Measurements from ENCODE around the gene NSRP1. TPM values are rescaled to one million over a fixed set of nuclear protein-coding genes. Genes with fewer than 3 reads are reported as not detected.

Gene NSRP1
- total and polyA plus RNA-seq, 2 of the 13 experiments (the other 11 are each of a cell fraction or from before 2014, with no cell fraction given) = 7.0 to 14.3 TPM

GRCh38 chr17:30165960-30166359 is 49.3 kb downstream of the NSRP1 start:
- TF ChIP-seq LRRFIP1 (CRISPR knock-in tag; conservative IDR thresholded peaks at IDR 0.05) (no peak), ZNF709 (CRISPR knock-in tag; IDR thresholded peaks at IDR 0.05) (no peak), CBX5 (CRISPR knock-in tag; IDR thresholded peaks at IDR 0.05; ENCODE audit: borderline replicate concordance) (no peak), MBD4 (IDR thresholded peaks at IDR 0.05; ENCODE audit: borderline replicate concordance, low read length) (no peak), ZFP90 (CRISPR knock-in tag; IDR thresholded peaks at IDR 0.05; ENCODE audit: borderline replicate concordance) (no peak), POLR2G (IDR thresholded peaks at IDR 0.05; ENCODE audit: low read depth, low read length) (no peak), ARNT (IDR thresholded peaks at IDR 0.05) (no peak), ZFY (CRISPR knock-in tag; IDR thresholded peaks at IDR 0.05) (no peak), IRF2 (CRISPR knock-in tag; IDR thresholded peaks at IDR 0.05) (no peak), ZNF367 (CRISPR knock-in tag; IDR thresholded peaks at IDR 0.05; ENCODE audit: borderline replicate concordance) (no peak), TIGD3 (CRISPR knock-in tag; IDR thresholded peaks at IDR 0.05; ENCODE audit: borderline replicate concordance) (no peak), TEAD2 (CRISPR knock-in tag; IDR thresholded peaks at IDR 0.05) (no peak), RFX3 (CRISPR knock-in tag; IDR thresholded peaks at IDR 0.05) (no peak), ZNF101 (CRISPR knock-in tag; IDR thresholded peaks at IDR 0.05; ENCODE audit: borderline replicate concordance, low read depth) (no peak), ZNF598 (CRISPR knock-in tag; IDR thresholded peaks at IDR 0.05; ENCODE audit: borderline replicate concordance) (no peak), SRSF1 (optimal IDR thresholded peaks at IDR 0.05; ENCODE audit: low read depth, low read length) (no peak), ZNF512 (CRISPR knock-in tag; IDR thresholded peaks at IDR 0.05) (no peak), SIX4 (CRISPR knock-in tag; IDR thresholded peaks at IDR 0.05) (no peak), SALL1 (CRISPR knock-in tag; IDR thresholded peaks at IDR 0.05) (no peak), POGZ (CRISPR knock-in tag; IDR thresholded peaks at IDR 0.05) (no peak)
- Histone ChIP-seq H4K20me1 (ENCODE audit: insufficient read depth, low read length) (no peaks in the 10 kb centered on the region), H3K36me3 (replicated peaks in 1 of 2; ENCODE audit: control insufficient read depth in 1 of 2, insufficient read depth in 2 of 2, low read length in 2 of 2) (peaks cover 2 to 18% of the 10 kb centered on the region in 2 experiments; a peak in 4 of 5 replicates), H2AFZ (ENCODE audit: low read length) (no peak overlapping the region), H3K27ac (ENCODE audit: extremely low read length, insufficient read depth, low read length) (no peak overlapping the region), H3K9me3 (ENCODE audit: low read length) (no peaks in the 10 kb centered on the region), H3K9ac (ENCODE audit: insufficient read depth, low read depth, low read length) (no peak overlapping the region), H3K27me3 (ENCODE audit: control insufficient read depth in 1 of 2, insufficient read depth in 2 of 2, low read length in 2 of 2) (no peaks in the 10 kb centered on the region), H3K4me3 (replicated peaks in 1 of 3; ENCODE audit: insufficient read depth in 1 of 3, low read depth in 2 of 3, low read length in 3 of 3) (no peak overlapping the region), H3K4me1 (ENCODE audit: insufficient read depth, low read length) (no peaks in the 10 kb centered on the region), H3K4me2 (ENCODE audit: low read depth, low read length) (no peak overlapping the region), H3K79me2 (ENCODE audit: insufficient read depth, low read length) (peaks cover 3% of the 10 kb centered on the region)
- intact Hi-C loops (cut with micrococcal nuclease; ENCODE audit: unreplicated experiment) = no loop called here
- ATAC-seq (no peak), DNase-seq (ENCODE audit: low spot score) (no peak), FAIRE-seq (no peak)
- no TSS peak for BruUV-seq (replicated peaks)
- in situ Hi-C loops (cut with HindIII; ENCODE audit: extremely low pct_ligation_motif_present, low pct_unique_long_range_greater_than_20kb) = no loop called here
- ChIA-PET POLR2A (no interaction called here), CTCF (ENCODE audit: low intra/inter-chr PET ratio, low total read pairs) (no interaction called here)
- 94% methylated on average over 1 of the region's 1 CpG for WGBS (ENCODE audit: low lambda C conversion rate)

Measured in HepG2 (cell line).